Smooth muscle cell (in vitro differentiated cells): ENCODE results near the gene EFCAB6. TPM values are rescaled to one million over a fixed set of nuclear protein-coding genes. Genes with fewer than 3 reads are reported as not detected.

Source experiments
- DNase-seq: peaks from one replicate; lab custom pipeline; 2025; ENCODE audit not compliant: unreplicated experiment; lab: John Stamatoyannopoulos, UW
- H2AFZ ChIP-seq: fragments of 200-600 bp; sonication (generic); 2 replicates; pipeline ENCODE4 v1.6.0; 2016; ENCODE audit warnings: antibody characterized with exemption, low read depth, mild to moderate bottlenecking
- H3F3A ChIP-seq: fragments of 200-600 bp; sonication (generic); 2 replicates; pipeline ENCODE4 v1.6.0; 2017; ENCODE audit warnings: antibody characterized with exemption, low read depth
- H3K27ac ChIP-seq: fragments of 200-600 bp; sonication (generic); 2 replicates; pipeline ENCODE4 v1.5.1; 2016; ENCODE audit warnings: low read depth, mild to moderate bottlenecking
- H3K27me3 ChIP-seq: fragments of 200-600 bp; sonication (generic); 2 replicates; pipeline ENCODE4 v1.6.1; 2016; ENCODE audit warnings: low read depth, mild to moderate bottlenecking
- H3K36me3 ChIP-seq: fragments of 200-600 bp; sonication (generic); 2 replicates; pipeline ENCODE4 v1.5.1; 2016; ENCODE audit warnings: low read depth
- H3K4me1 ChIP-seq: fragments of 200-600 bp; sonication (generic); 2 replicates; pipeline ENCODE4 v1.5.1; 2016; ENCODE audit warnings: low read depth
- H3K4me2 ChIP-seq: fragments of 200-600 bp; sonication (generic); 2 replicates; pipeline ENCODE4 v1.6.0; 2016; ENCODE audit warnings: mild to moderate bottlenecking
- H3K4me3 ChIP-seq: fragments of 200-600 bp; sonication (generic); 2 replicates; pipeline ENCODE4 v1.5.1; 2016; ENCODE audit warnings: mild to moderate bottlenecking
- H3K79me2 ChIP-seq: fragments of 200-600 bp; sonication (generic); 2 replicates; pipeline ENCODE4 v1.6.0; 2016; ENCODE audit warnings: low read depth, mild to moderate bottlenecking
- H3K9ac ChIP-seq: fragments of 200-600 bp; sonication (generic); 2 replicates; pipeline ENCODE4 v1.6.0; 2016; ENCODE audit warnings: low read depth
- H3K9me3 ChIP-seq: fragments of 200-600 bp; sonication (generic); replicated peaks from 2 replicates; pipeline ENCODE4 v1.5.1; 2016; ENCODE audit warnings: low read depth
- H4K20me1 ChIP-seq: fragments of 200-600 bp; sonication (generic); 2 replicates; pipeline ENCODE4 v1.6.0; 2016; ENCODE audit warnings: low read depth
- WGBS: methylation state at CpG from one replicate; pipeline ENCODE4 v1.1.7; 2016; ENCODE audit warnings: low lambda C conversion rate; 5-methylcytosine and 5-hydroxymethylcytosine counted together
- polyA plus RNA-seq: library from polyadenylated mRNA; unstranded; fragments of >200 nt; fragmentation: Nextera tagmentation; extraction: Ambion mirVana; gene quantifications from 2 replicates; pipeline ENCODE4 v1.2.1, GENCODE V29; 2016
- total RNA-seq: library from RNA; depleted of rRNA; stranded (reverse); fragments of >200 nt; gene quantifications from 2 replicates; pipeline ENCODE4 v1.2.3, GENCODE V29; 2014
- TF ChIP-seq, protein P1 (sequence below): fragments of 200-600 bp; sonication (generic); IDR thresholded peaks from 2 replicates; pipeline ENCODE4 v1.5.1; 2017; ENCODE audit warnings: borderline replicate concordance, mild to moderate bottlenecking, antibody characterized with exemption; ENCODE audit not compliant: insufficient read depth, poor library complexity, severe bottlenecking

The EFCAB6 gene
- total and polyA plus RNA-seq, 2 experiments from 2014 or later, result 0.80 to 2.9 TPM

DNA sequence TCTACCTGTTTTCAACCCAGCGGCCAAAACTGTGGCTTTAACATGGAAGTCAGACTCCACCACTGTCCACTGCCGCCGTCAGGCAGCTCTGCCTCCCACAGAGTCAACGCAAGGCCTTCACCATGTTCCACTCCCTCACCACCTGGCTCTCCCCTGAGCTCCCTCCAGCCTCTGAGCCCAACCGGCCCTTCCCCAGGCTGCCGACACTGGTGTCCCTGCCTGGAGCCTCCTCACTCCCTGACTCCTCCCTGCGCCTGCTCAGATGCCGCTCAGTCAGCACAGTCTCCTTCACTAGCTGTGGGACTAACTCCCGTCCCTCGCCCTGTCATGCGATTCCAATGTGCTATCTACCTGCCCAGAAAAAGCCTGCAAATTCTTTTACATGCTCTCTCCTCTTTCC is 33.9 kb upstream of the EFCAB6 start:
- H2AFZ ChIP-seq, result no peak overlapping the region
- H3K79me2 ChIP-seq, result peaks cover 4% of the 10 kb centered on the region
- H3K27me3 ChIP-seq, result no peaks in the 10 kb centered on the region
- TF ChIP-seq, protein P1, sequence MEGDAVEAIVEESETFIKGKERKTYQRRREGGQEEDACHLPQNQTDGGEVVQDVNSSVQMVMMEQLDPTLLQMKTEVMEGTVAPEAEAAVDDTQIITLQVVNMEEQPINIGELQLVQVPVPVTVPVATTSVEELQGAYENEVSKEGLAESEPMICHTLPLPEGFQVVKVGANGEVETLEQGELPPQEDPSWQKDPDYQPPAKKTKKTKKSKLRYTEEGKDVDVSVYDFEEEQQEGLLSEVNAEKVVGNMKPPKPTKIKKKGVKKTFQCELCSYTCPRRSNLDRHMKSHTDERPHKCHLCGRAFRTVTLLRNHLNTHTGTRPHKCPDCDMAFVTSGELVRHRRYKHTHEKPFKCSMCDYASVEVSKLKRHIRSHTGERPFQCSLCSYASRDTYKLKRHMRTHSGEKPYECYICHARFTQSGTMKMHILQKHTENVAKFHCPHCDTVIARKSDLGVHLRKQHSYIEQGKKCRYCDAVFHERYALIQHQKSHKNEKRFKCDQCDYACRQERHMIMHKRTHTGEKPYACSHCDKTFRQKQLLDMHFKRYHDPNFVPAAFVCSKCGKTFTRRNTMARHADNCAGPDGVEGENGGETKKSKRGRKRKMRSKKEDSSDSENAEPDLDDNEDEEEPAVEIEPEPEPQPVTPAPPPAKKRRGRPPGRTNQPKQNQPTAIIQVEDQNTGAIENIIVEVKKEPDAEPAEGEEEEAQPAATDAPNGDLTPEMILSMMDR, result no peak
- H3K4me1 ChIP-seq, result no peaks in the 10 kb centered on the region
- H3K36me3 ChIP-seq, result no peaks in the 10 kb centered on the region
- no peaks in the 10 kb centered on the region for H3K9me3 ChIP-seq
- no peaks in the 10 kb centered on the region for H3F3A ChIP-seq
- H3K27ac ChIP-seq, result no peak overlapping the region
- 87% methylated on average over 11 of the region's 11 CpGs for WGBS
- no peak overlapping the region for H3K4me2 ChIP-seq
- no peak overlapping the region for H3K4me3 ChIP-seq
- no peak for DNase-seq
- H3K9ac ChIP-seq, result no peak overlapping the region
- peaks cover 75% of the 10 kb centered on the region for H4K20me1 ChIP-seq

DNA sequence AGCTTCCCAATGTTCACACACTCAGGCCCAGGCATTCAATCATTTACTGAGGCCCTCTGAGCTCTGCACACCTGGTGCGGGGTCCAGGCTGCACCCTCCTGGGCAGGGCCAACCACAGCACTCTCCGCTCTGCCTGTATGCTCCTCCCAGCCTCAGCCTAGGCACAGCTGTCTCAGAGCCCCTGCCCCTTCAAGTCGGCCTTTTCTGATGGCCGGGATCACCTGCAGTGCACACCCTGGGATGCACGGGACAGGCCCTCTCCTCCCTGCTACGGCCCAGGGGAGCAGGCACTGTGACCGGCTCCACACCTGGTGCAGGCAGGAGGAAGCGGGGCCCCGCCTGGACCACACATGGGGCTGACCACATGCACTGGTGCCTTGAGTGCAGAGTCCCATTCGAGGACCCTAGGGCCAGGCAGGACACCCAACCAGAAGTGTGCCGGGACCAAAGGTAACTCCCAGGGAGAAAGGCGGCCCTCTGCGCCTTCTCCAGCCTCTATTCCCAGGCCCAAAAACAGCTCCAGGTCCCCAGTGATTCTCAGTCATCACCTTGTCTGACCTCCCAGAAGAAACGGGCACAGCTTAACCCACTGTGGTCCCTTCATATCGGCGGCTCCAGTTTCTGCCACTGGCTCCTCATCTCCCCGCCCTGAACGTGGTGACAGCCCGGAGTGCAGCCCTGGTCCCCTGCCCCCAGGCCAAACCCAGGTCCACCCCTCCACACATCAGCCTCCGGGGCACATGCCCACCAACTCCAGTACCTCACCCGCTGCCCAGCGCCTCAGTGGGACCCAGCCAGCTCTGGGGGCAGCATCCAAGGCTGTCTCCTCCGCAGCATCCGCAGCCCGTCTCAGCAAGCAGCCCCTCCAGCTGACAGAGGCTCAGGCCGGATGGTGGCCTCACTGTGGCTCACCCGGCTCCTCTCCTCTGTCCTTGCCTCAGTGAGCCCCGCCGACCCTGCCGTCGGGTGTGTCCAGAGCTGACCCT is 32.7 kb upstream of the EFCAB6 start:
- TF ChIP-seq, protein P1, result no peak
- no peaks in the 10 kb centered on the region for H3K36me3 ChIP-seq
- peaks cover 72% of the 10 kb centered on the region for H4K20me1 ChIP-seq
- H3K4me2 ChIP-seq, result no peak overlapping the region
- H3K9me3 ChIP-seq, result no peaks in the 10 kb centered on the region
- no peak overlapping the region for H2AFZ ChIP-seq
- H3K9ac ChIP-seq, result no peak overlapping the region
- H3K27ac ChIP-seq, result no peak overlapping the region
- H3K27me3 ChIP-seq, result no peaks in the 10 kb centered on the region
- no peaks in the 10 kb centered on the region for H3F3A ChIP-seq
- peaks cover 4% of the 10 kb centered on the region for H3K79me2 ChIP-seq
- no peak for DNase-seq
- WGBS, result 89% methylated on average over 31 of the region's 31 CpGs
- no peak overlapping the region for H3K4me3 ChIP-seq
- H3K4me1 ChIP-seq, result no peaks in the 10 kb centered on the region

DNA sequence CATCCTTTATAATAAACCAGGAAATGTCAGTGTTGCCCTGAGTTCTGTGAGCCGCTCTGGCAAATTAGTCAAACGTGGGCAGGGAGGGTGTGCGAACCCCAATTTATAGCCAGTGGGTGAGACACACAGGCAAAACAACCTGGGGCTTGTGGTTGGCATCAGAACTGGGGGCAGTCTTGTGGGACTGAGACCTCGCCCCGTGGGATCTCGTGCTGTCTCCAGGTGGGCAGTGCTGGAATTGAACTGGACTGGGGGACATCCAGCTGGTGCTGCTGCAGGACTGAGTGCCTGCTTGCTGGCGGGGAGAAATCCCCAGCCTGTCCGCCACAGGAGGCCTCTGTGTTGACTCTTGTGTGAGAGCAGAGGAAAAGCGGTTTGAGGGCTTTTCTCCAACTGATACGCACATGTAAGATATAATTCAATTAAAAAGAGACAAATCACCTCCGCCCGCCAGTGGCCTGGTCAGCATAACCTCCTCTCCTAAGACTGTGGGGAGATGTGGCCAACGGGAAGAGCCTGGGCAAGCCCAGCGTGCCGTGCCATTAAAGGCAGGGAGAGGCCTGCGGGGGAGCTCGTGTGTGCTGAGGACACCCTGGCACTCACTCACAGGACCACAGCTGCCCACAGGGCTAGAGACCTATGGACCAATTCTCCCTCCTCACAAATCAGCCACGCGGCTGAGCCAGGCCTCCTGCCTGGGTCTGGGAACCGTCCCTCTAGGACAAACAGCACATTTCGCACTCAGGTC is 31.9 kb upstream of the EFCAB6 start:
- Histone ChIP-seq H3K79me2 (peaks cover 4% of the 10 kb centered on the region), H3K27ac (no peak overlapping the region), H3K36me3 (no peaks in the 10 kb centered on the region), H3K27me3 (no peaks in the 10 kb centered on the region), H3K9me3 (no peaks in the 10 kb centered on the region), H3F3A (no peaks in the 10 kb centered on the region), H3K4me2 (no peak overlapping the region), H2AFZ (no peak overlapping the region), H3K4me1 (no peaks in the 10 kb centered on the region), H3K9ac (no peak overlapping the region), H4K20me1 (peaks cover 68% of the 10 kb centered on the region), H3K4me3 (no peak overlapping the region)
- WGBS, result 94% methylated on average over 21 of the region's 21 CpGs
- TF ChIP-seq, protein P1, result no peak
- DNase-seq, result no peak
